ENCODE measurements around the gene SMIM8. TPM values are rescaled to one million over a fixed set of nuclear protein-coding genes. Genes with fewer than 3 reads are reported as not detected.

The SMIM8 gene
- total RNA-seq, 1 experiment from 2014 or later: 10.8 TPM

- H3K9me3 Mint-ChIP-seq: no peaks in the 10 kb centered on the region
- H3K4me1 Mint-ChIP-seq: no peaks in the 10 kb centered on the region
- DNase-seq (ENCODE audit: low spot score) (no peak), ATAC-seq (no peak; the same call in 1 of the 2 replicates)
- H3K27ac Mint-ChIP-seq: no peak overlapping the region
- no peaks in the 10 kb centered on the region; the same call in 1 of the 2 replicates for H3K27me3 Mint-ChIP-seq (ENCODE audit: low read depth)
- no peaks in the 10 kb centered on the region for H3K36me3 Mint-ChIP-seq
- POLR2A ChIA-PET: no interaction called here
- TF ChIP-seq ZNF263 (CRISPR knock-in tag; IDR thresholded peaks at IDR 0.05; ENCODE audit: low read depth): no peak
- CTCF ChIA-PET: interaction anchor here (0.6 to 1.5 kb wide), 3 partner anchors 39 to 455 kb away, joined by 3 to 4 read pairs (median 3); partner anchors contain the start of gene SMIM8
- no peak overlapping the region for H3K4me3 Mint-ChIP-seq
These were observed 38.9 kb upstream of the SMIM8 start for GRCh38 chr6:87283461-87283860.

- TF ChIP-seq ZSCAN18 (CRISPR knock-in tag; IDR thresholded peaks at IDR 0.05) (no peak), ERG (CRISPR knock-in tag; IDR thresholded peaks at IDR 0.05) (no peak), ELF4 (CRISPR knock-in tag; IDR thresholded peaks at IDR 0.05; ENCODE audit: low read depth) (no peak), NR2C2 (CRISPR knock-in tag; IDR thresholded peaks at IDR 0.05) (no peak), AR (CRISPR knock-in tag; IDR thresholded peaks at IDR 0.05) (no peak), TCF7 (CRISPR knock-in tag; IDR thresholded peaks at IDR 0.05; ENCODE audit: low read depth) (no peak), ZNF425 (CRISPR knock-in tag; conservative IDR thresholded peaks at IDR 0.05) (no peak), ZNF416 (CRISPR knock-in tag; IDR thresholded peaks at IDR 0.05) (no peak), ZNF512 (CRISPR knock-in tag; IDR thresholded peaks at IDR 0.05; ENCODE audit: borderline replicate concordance) (no peak), IRF1 (CRISPR knock-in tag; IDR thresholded peaks at IDR 0.05) (no peak), OVOL2 (CRISPR knock-in tag; IDR thresholded peaks at IDR 0.05; ENCODE audit: borderline replicate concordance) (no peak)
- no peak overlapping the region for H3K27ac Mint-ChIP-seq
- CTCF ChIA-PET: no interaction called here
- H3K27me3 Mint-ChIP-seq (ENCODE audit: low read depth): no peaks in the 10 kb centered on the region
- H3K4me3 Mint-ChIP-seq: no peak overlapping the region
- H3K9me3 Mint-ChIP-seq: no peaks in the 10 kb centered on the region
- no peak for DNase-seq (ENCODE audit: low spot score)
- H3K4me1 Mint-ChIP-seq: no peaks in the 10 kb centered on the region
- POLR2A ChIA-PET: no interaction called here
- H3K36me3 Mint-ChIP-seq: no peaks in the 10 kb centered on the region
- no peak for ATAC-seq
These were observed 35.1 kb upstream of the SMIM8 start for GRCh38 chr6:87287251-87287650.
